Stomach (tissue), 9 donors: ENCODE data around the gene RNASE9. TPM values are rescaled to one million over a fixed set of nuclear protein-coding genes. Genes with fewer than 3 reads are reported as not detected.

Source experiments
- DNase-seq, 2 donors: peaks; one replicate each; pipeline versions ENCODE4 v3.0.0 to v3.0.0-alpha.2; 2013 to 2019
- H3K27ac ChIP-seq, 5 donors: fragments of 200-600 bp in 4 of 5; sonication (generic) in 4 of 5; one replicate each; pipeline ENCODE4 v1.5.1; 2013 to 2019; ENCODE audit warnings: mild to moderate bottlenecking in 1 of 5, moderate library complexity in 1 of 5
- H3K27me3 ChIP-seq, 3 donors: fragments of 200-600 bp; sonication (generic); one replicate each; pipeline ENCODE4 v1.5.1; 2017 to 2019; ENCODE audit warnings: mixed run types in 1 of 3
- H3K36me3 ChIP-seq, 4 donors: fragments of 200-600 bp; sonication (generic); 1 replicate in 3 of 4; 2 replicates in 1 of 4; pipeline ENCODE4 v1.5.1; 2016 to 2019
- H3K4me1 ChIP-seq, 4 donors: fragments of 200-600 bp; sonication (generic); one replicate each; pipeline ENCODE4 v1.5.1; 2016 to 2019
- H3K4me3 ChIP-seq, 4 donors: fragments of 200-600 bp; sonication (generic) in 3 of 4; one replicate each; pipeline ENCODE4 v1.5.1; 2016 to 2019; ENCODE audit warnings: mild to moderate bottlenecking in 1 of 4
- H3K9me3 ChIP-seq, 4 donors: fragments of 200-600 bp; sonication (generic); one replicate each; pipeline ENCODE4 v1.5.1; 2016 to 2019
- EP300 ChIP-seq: sonication (generic); formaldehyde crosslinking; IDR thresholded peaks from one replicate; pipeline ENCODE4 v1.6.1; 2017; ENCODE audit warnings: antibody characterized with exemption
- POLR2A ChIP-seq, 4 donors: fragments of 450-650 bp; IDR thresholded peaks; one replicate each; pipeline ENCODE4 v1.6.1; 2016; ENCODE audit warnings: antibody characterized with exemption in 4 of 4, control low read depth in 2 of 4, mild to moderate bottlenecking in 1 of 4, moderate library complexity in 1 of 4
- POLR2AphosphoS5 ChIP-seq, 3 donors: sonication (generic); formaldehyde crosslinking; IDR thresholded peaks; one replicate each; pipeline ENCODE4 v1.6.1; 2016; ENCODE audit warnings: antibody characterized with exemption in 3 of 3
- WGBS, 5 donors: extraction: QIAGEN DNeasy Blood & Tissue Kit in 3 of 5; methylation state at CpG; one replicate each; pipeline versions ENCODE4 v1.1.5 to v1.1.7; 2013 to 2018; 5-methylcytosine and 5-hydroxymethylcytosine counted together
- intact Hi-C: fragments of 100-400 bp; cut with DNase I; formaldehyde crosslinking; loops from one replicate; pipeline ENCODE4 v1.15.1; 2023; ENCODE audit warnings: low total_unique reads
- polyA plus RNA-seq, 3 donors: library from polyadenylated mRNA; stranded (reverse); fragments of 200-250 nt; gene quantifications; one replicate each; pipeline ENCODE4 v1.2.3, GENCODE V29; 2013
- total RNA-seq, 5 donors: library from RNA; depleted of rRNA; stranded (reverse); fragments of >200 nt; gene quantifications; one replicate each; pipeline versions ENCODE4 v1.1.0 to v1.2.3, GENCODE V29; 2014 to 2016
- TF ChIP-seq, protein P1 (sequence below), 7 experiments: fragments of 450-650 bp in 4 of 7; fragments of 200-600 bp in 3 of 7; sonication (generic) in 3 of 7; IDR thresholded peaks; one replicate each; pipeline ENCODE4 v1.5.1; 2016 to 2019; ENCODE audit warnings: antibody characterized with exemption in 7 of 7, control low read depth in 2 of 7, mild to moderate bottlenecking in 1 of 7
- donor health status: healthy with polysubstance abuse.
- donor health status: Bipolar disorder and iron deficiency.
- donor health status: healthy.

Gene RNASE9
- total and polyA plus RNA-seq, 8 donors: not detected

DNA sequence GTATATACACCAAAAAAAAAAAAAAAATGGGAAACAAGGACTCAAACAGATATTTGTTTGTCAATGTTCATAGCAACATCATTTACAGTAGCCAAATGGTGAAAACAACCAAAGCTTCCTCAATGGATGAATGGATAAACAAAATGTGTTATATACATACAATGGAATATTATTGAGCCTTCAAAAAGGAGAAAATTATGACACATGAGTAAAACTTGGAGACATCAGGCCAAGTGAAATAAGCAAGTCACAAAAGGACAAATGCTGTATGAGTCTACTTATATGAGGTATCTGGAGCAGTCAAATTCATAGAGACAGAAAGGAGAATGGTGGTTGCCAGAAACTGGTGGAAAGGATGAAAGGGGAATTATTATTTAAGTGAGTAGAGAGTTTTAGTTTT lies 7.8 kb downstream of the RNASE9 start:
- H3K36me3 ChIP-seq: no peaks in the 10 kb centered on the region
- no peak for TF ChIP-seq EP300
- no peak for TF ChIP-seq POLR2AphosphoS5 (IDR thresholded peaks at IDR 0.05)
- no peak for TF ChIP-seq POLR2A (IDR thresholded peaks at IDR 0.05)
- TF ChIP-seq, protein P1, sequence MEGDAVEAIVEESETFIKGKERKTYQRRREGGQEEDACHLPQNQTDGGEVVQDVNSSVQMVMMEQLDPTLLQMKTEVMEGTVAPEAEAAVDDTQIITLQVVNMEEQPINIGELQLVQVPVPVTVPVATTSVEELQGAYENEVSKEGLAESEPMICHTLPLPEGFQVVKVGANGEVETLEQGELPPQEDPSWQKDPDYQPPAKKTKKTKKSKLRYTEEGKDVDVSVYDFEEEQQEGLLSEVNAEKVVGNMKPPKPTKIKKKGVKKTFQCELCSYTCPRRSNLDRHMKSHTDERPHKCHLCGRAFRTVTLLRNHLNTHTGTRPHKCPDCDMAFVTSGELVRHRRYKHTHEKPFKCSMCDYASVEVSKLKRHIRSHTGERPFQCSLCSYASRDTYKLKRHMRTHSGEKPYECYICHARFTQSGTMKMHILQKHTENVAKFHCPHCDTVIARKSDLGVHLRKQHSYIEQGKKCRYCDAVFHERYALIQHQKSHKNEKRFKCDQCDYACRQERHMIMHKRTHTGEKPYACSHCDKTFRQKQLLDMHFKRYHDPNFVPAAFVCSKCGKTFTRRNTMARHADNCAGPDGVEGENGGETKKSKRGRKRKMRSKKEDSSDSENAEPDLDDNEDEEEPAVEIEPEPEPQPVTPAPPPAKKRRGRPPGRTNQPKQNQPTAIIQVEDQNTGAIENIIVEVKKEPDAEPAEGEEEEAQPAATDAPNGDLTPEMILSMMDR (IDR thresholded peaks at IDR 0.05): no peak
- H3K27me3 ChIP-seq: no peaks in the 10 kb centered on the region
- H3K4me3 ChIP-seq: no peak overlapping the region
- intact Hi-C loops: no loop called here
- no peaks in the 10 kb centered on the region for H3K9me3 ChIP-seq
- H3K27ac ChIP-seq: no peak overlapping the region
- no peak for DNase-seq
- H3K4me1 ChIP-seq: no peaks in the 10 kb centered on the region

DNA sequence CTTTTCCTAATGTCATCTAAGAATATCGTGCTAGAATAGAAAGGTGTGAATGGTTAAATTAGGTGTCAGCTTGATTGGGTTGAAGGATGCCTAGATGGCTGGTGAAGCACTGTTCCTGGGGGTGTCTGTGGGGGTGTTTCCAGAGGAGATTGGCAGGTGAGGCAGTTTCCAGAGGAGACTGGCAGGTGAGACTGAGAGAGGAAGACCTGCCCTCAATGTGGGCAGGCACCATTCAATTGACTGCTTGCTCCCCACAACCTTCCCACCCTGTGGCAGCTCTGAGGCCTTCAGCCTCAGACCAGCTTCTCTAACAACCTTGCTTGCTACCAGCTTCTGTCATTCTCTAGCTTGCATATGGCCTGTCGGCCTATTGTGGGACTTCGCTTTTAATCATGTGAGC lies 9.2 kb downstream of the RNASE9 start:
- H3K27ac ChIP-seq: no peak overlapping the region
- H3K4me1 ChIP-seq: no peaks in the 10 kb centered on the region
- intact Hi-C loops: no loop called here
- H3K9me3 ChIP-seq: no peaks in the 10 kb centered on the region
- 85 to 99% (median 96%) methylated on average over 3 of the region's 3 CpGs for WGBS, 5 donors
- no peak for DNase-seq
- no peaks in the 10 kb centered on the region for H3K27me3 ChIP-seq
- TF ChIP-seq POLR2AphosphoS5 (IDR thresholded peaks at IDR 0.05): no peak
- TF ChIP-seq EP300: no peak
- TF ChIP-seq POLR2A (IDR thresholded peaks at IDR 0.05): no peak
- TF ChIP-seq, protein P1 (IDR thresholded peaks at IDR 0.05): no peak
- no peaks in the 10 kb centered on the region for H3K36me3 ChIP-seq
- no peak overlapping the region for H3K4me3 ChIP-seq

DNA sequence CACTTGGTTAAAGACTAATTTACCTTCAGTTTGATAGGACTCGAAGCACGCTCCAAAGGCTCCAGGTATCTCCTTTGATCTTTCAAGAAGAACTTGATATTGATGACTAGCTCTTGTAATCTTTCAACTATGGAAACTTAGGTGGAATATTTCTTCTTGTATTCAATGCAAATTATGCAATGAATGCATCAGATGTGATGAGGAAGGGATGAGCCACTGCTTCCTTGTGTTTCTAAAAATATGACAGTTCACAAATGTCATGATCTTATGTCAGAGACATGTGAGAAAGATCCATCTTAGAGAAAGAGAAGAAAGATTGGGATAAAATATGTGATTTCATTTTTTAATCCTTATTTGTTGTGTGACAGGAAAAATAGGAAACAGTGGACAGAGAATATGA lies 9.9 kb downstream of the RNASE9 start:
- TF ChIP-seq, protein P1 (IDR thresholded peaks at IDR 0.05): no peak
- TF ChIP-seq POLR2A (IDR thresholded peaks at IDR 0.05) (no peak), POLR2AphosphoS5 (IDR thresholded peaks at IDR 0.05) (no peak), EP300 (no peak)
- Histone ChIP-seq H3K4me3 (no peak overlapping the region), H3K27me3 (no peaks in the 10 kb centered on the region), H3K4me1 (no peaks in the 10 kb centered on the region), H3K27ac (no peak overlapping the region), H3K9me3 (no peaks in the 10 kb centered on the region), H3K36me3 (no peaks in the 10 kb centered on the region)
- intact Hi-C loops: no loop called here
- 91 to 97% (median 93%) methylated on average over 2 of the region's 2 CpGs for whole genome bisulfite sequencing, 5 donors
- DNase-seq: no peak

DNA sequence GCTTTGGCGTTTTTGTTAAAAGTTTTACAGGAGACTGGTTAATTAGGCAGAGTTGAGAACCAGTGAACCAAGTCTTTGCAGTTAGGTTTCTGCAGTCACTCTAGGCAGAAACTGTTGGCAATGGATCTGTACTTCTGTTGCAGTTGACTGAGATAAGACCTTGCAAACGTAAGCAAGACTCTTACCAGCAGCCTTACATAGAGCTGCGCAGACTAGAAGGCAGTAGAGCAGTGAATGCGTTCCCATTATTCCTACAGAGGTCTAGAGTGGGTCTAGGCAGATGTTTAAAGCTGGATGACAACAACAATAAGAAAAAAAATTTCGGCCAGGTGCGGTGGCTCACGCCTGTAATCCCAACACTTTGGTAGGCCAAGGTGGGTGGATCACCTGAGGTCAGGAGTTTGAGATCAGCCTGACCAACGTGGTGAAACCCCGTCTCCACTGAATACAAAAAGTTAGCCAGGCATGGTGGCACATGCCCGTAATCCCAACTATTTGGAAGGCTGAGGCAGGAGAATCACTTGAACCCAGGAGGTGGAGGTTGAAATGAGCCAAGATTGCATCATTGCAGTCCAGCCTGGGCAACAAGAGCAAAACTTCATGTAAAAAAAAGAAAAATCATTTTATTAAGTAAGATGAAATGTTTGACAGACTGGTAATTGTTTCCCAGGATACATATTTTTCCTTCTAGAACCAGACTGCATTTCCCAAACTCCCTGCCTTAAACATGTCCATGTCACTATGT lies 12.3 kb downstream of the RNASE9 start:
- intact Hi-C loops: no loop called here
- TF ChIP-seq POLR2A (IDR thresholded peaks at IDR 0.05) (no peak), EP300 (no peak), POLR2AphosphoS5 (IDR thresholded peaks at IDR 0.05) (no peak)
- TF ChIP-seq, protein P1 (IDR thresholded peaks at IDR 0.05): no peak
- WGBS, 5 donors: 86 to 89% (median 88%) methylated on average over 10 of the region's 10 CpGs

More for the DNA sequence above, 12.3 kb downstream of the RNASE9 start:
- DNase-seq: no peak
- H3K4me3 ChIP-seq: no peak overlapping the region
- no peaks in the 10 kb centered on the region for H3K9me3 ChIP-seq
- no peaks in the 10 kb centered on the region for H3K36me3 ChIP-seq
- no peak overlapping the region for H3K27ac ChIP-seq
- no peaks in the 10 kb centered on the region for H3K27me3 ChIP-seq
- no peaks in the 10 kb centered on the region for H3K4me1 ChIP-seq
